HG02981 (cell line): ENCODE measurements around the gene FLVCR1.
"Not testable (repeated sequence)": the region's sequence is repeated elsewhere in the genome, so short reads cannot be mapped to it uniquely, and the experiment has no call there.

Source experiments
- ATAC-seq: cut with Tn5 transposase; IDR thresholded peaks from one replicate; pipeline ENCODE4 v1.9.1; 2021; ENCODE audit warnings: mild to moderate bottlenecking, moderate library complexity; ENCODE audit not compliant: unreplicated experiment

The FLVCR1 gene

DNA sequence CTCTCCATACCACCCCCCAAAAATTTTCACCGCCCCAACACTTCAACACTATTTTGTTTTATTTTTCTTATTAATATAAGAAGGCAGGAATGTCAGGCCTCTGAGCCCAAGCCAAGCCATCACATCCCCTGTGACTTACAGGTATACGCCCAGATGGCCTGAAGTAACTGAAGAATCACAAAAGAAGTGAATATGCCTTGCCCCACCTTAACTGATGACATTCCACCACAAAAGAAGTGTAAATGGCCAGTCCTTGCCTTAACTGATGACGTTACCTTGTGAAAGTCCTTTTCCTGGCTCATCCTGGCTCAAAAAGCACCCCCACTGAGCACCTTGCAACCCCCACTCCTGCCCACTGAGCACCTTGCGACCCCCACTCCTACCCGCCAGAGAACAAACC lies 56.0 kb downstream of the FLVCR1 start:
- ATAC-seq: not testable (repeated sequence)

DNA sequence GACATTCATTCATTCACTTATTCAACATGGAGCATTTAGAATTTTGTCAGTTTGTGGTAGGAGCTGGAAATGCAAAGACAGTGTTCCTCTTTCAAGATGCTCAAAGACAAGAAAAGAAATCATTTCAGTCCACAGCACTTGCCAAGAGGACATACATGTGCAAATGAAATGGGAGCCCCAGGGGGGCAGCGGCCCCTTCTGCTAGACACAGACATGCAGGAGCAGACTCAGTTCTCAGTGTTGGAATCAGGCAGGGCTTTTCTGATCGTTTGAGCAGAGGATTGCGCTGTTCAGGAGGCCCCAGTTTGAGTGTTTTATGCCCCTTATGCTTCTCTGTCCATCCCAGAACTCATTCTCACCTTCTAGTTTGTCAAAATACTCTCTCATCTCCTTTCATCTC lies 56.7 kb downstream of the FLVCR1 start:
- no peak for ATAC-seq

DNA sequence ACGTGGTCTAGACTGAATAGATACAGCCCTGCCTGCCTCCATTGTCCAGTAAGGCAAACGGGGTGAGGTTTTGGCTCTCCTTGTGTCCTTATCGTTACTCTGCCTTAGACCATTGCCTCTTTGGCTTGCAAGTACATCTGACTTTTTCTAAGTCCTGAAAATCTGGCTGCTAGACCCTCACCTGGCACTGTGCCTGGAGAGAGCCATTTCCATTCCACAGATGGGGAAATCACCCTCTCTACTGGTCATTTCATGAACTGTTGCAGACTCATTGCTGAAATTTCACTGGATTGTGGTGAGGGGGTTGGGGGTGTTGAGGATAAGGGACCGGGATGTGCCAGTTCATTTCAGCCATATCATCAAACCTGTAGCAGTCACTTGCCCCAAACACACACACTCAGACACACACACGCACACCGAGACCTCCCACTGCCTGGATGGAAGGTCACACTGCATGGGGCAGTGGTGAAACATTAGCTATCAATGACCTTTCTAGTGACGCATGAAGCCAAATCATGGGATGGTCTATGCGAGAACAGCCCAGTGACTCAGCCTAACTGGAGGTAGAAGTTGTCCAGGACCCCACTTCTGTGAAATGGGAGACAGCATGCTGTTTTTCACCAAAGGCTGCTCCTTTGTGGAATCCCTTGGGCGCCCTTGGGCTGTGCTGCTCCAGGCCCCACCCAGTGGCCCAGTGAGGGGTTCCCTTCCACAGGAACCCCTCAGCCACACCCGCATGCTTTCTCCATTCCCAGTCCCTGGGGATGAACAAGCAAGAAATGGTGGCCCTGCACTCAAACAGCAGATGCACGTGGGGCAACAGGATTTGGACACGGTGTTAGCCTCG lies 57.4 kb downstream of the FLVCR1 start:
- ATAC-seq: no peak

DNA sequence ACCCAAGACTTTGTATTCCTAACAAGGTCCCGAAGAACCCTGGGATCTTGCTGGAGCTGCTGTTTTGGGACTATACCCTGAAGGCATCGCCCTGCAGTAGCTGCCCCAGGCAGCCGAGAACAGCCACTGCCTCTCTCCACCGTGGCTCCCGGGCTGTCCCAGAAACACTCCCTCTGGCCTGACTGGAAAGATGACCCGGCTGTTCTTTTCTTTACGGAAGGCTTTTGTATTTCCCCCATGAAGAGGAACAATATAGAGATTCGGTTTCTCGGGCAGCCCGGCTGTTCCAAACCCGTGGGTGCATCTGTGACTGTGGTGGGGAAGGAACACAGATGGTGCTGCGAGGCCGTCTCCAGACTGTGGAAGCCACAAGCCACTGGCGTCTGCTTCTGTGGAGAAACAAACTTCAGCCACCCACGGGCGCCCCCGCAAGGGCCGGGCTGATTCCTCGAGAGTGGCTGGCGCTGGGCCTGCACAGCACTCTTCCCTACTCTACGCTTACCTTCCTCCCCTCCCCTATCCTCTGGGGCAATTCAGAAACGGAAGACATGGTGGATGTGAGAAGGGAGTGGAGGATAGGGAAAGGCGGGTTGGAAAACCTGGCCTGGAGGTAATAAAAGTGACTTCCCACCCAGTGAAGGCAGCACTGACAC lies 58.5 kb downstream of the FLVCR1 start:
- ATAC-seq: no peak

DNA sequence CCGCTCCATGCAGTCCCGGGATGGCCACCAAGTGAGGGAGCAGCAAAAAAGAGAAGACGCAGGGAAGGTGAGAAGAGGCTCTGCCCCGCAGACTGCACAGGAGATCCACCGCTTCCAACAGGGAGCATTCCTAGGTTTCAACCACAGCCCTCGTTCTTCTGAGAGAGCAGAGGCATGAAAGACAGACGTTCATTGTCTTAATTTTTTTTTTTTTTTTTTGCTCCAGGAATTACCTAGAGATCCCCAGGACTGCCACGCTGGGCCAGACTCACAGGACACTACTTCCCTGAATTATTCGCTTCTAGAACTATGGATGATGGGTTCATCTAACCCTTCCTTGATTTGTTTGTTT lies 59.0 kb downstream of the FLVCR1 start:
- no peak for ATAC-seq

DNA sequence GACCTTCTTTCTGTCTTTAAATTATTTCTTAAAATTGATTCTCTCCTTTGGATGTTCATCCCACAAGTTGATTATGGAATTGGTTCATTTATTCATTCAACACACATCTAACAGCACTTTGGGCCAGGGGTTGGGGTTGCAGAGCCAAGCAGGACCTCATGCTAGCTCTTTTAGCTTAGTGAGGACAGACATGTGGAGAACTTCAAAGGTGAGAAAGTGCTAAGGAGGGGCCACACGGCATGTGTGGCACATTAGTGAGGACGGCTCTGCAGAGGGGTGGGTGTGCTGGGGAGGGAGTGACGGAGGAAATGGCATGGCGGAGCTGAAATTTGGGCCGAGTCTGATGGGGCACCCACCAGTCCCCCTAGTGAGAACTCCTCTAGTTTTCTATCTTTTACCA lies 59.8 kb downstream of the FLVCR1 start:
- ATAC-seq: no peak

DNA sequence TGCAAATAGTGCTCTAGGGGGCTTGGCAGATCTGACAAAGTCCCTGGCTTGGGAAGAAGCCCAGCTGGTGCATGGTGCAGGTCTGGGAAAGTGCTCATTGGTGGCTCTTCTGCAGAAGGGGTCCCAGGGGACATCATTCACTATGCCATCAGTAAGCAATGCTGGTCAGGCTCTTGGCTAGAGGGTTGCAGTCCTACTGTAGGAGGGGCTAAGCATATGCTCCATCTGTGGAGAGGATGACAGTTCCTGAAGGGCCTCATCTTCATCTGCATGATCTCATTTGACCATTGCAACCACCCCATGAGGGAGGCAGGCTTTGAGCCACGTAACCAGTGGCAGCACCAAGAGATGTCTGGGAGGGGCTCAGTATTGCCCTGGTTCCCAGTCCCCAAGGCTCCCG lies 60.7 kb downstream of the FLVCR1 start:
- ATAC-seq: no peak

DNA sequence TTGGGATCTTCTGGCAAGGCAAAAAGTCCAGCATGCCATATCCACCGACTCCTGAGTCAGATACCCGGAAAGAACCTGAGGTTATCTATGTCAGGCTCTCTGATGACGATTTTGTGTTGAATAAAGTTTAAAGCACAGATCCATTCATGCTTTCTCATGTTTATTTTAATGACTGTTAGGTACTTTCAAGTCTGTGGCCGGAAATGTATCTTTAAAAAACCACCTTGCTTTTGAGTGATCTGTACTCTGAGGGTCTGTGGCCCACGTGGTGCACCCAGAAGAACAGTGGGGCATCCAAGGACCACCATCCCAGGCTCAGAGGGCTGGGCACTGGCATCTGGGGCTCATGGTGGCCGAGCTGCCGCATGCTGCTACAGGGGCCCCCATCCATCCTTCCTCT lies 62.2 kb downstream of the FLVCR1 start:
- no peak for ATAC-seq

DNA sequence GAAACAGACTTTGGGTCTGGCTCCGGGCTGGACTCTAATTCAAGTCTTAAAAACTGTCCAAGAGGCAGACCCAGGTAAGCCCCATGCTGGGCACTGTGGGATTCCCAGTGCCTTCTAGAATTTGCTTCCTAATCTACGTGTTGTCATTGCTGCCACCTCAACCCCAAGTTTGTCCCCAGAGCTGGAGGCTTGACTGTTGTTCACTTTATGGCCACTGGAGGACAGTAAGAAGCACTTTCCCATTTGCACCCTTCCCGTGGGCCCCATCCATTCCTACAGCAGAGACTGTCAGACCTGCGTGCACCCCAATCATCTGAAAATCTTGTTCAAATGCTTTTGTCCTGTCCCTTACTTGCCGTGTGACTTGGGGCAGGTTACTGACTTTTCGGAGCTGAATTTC lies 62.8 kb downstream of the FLVCR1 start:
- ATAC-seq: no peak

DNA sequence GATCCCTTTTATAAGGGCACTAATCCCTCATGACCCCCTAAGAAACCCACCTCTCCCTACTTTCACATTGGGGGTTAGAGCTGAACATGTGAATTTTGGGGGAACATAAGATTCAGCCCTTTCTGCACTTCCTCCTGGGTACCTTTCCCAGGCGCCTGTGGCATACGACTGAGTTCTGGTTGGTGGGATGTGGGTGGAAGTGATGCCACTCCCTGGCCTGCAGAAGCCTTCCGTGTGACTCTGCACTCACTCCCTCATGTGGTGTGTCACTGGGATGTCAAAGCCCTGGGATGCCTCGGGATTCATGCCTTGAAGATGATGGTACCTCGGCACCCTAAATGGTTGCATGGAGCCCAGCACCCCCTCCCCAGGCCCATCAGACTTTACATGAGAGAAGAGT lies 63.9 kb downstream of the FLVCR1 start:
- no peak for ATAC-seq

DNA sequence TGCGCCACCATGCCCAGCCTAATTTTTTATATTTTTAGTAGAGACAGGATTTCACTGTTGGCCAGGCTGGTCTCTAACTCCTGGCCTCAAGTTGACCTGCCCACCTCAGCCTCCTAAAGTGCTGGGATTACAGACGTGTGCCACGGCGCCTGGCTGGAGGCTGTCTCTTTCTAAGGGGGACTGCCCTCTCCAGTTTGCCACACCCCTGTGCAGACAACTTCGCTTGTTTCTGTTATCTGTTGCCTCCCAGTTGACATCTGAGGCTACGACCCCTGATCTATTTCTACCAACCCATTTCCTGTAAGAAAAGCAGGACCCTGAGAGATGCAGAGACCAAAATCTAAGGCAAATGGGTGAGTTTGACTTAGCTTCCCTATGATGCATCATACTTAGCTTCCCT lies 68.3 kb downstream of the FLVCR1 start:
- ATAC-seq: no peak

DNA sequence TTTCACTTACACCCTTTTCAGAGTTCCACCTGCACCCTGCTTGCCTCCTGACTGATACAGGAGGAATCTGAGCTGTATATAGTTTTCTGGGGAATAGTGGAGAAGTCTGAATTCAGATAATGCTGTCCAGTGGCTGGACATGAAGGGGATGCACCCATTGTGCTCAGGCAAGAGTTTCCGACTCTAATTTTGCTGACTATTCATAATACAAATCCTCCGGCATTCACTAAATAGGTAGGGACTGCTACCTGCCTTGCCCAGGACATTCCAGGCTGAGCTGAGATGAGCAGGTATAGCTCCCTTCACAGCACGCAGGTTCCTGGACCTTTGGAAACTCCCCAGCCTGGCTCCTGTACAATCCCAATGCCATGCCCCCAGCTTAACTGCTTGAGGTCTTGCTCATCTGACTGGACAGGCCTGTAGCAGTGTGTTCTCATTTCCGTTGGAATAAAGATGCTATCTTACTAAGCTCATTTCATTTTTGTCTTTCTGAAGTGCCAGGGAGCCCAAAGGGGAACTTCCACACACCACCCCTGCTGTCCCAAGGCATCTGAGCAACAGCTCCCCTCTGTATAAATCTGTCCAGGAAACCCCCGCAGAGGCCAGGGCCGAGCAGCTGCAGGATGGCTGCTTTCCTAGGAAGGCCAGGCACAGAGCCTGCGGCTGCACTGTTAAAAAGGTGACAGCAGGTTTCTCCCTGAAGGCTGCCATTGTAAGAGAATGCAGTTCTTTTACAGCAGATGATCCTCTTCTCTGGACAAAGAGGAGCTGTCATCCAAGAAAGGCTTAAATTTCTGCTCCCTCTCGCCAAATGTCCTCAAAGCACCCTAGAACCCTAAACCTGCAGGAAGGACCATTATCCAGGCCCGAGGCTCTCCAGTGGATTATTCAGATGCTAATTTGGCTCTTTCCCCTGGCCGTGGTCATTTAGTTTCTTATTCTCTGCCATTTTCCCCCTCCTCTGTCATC lies 70.5 kb downstream of the FLVCR1 start:
- peak; percentile 72 for ATAC-seq

DNA sequence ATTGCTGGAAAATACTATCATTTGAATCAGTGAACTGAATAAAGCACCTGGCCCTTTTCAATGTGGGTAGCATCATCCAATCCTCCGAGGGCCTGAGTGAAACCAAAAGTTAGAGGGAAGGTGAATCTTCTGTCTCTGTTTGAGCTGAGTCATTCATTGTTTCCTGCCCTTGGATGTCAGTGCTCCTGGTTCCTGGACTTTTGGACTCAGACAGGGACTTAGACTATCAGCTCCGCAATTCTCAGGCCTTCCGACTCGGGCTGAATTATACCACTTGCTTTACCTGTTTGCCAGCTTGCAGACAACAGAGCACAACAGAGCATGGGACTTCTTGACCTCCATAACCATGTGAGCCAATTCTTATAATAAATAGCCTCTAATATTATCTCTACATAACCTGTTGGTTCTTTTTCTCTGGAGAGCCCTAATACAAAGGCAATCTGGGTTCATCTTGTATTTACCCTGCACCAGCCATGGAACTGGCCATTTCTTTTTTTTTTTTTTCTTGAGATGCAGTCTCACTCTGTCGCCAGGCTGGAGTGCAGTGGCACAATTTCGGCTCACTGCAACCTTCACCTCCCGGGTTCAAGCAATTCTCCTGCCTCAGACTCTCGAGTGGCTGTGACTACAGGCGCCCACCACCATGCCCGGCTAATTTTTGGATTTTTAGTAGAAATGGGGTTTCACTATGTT lies 73.1 kb downstream of the FLVCR1 start:
- ATAC-seq: peak; percentile 52

DNA sequence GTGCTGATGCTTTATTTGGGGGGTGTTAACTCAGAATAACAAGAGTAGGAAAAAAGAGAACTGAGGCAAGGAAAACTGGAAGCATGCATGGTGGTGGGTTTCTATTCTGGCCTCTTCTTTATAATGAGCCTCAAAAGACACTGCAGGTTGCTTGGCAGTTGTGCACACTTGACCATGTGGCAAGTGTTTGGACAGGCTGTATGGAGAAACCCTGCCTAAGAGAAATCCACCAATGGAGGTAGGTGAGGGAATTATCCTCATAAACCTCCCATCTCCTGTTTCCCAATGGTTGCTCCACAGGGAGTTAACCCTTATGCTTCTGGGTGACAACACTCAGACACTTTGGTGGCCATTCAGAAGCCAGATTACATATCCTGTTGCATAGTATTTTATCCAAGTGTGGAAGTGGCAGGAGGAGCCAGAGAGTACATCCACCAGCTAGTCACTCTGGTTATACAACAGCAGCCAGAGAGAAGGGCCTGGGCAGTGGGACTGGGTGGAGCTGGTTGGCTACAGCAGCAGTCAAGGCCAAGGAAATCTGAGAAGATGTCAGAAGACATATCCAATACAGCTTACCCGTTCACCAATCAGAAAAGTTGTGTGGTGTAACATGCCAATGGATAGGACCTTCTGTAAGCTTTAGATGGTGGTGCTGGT lies 75.9 kb downstream of the FLVCR1 start:
- ATAC-seq: no peak

DNA sequence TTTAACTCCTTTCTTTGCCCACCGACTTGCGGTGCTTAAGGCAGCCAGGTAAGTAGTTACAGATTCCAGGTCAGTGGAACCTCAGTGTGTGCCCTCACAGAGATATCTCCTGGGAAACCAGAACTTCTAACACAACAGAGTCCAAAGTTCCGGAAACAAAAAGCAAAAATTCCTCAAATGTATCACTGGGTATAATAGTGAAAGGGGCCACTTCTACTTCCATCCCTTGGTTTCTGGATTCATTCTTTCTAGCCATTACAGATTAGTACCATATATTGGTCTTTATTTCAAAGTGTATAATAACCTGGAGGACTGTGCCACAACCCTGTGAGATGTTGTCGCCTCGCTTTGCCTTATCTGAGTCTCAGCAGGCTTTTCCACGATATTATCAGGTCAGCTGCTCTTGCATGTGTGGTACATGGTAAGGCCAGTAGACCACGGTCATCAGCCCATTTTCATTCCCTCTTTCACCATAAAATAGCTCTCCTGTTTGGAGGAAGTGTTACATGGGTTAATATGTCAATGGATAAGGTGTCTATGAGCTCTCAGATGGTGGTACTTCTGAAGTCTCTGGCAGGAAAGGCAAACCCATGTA lies 77.4 kb downstream of the FLVCR1 start:
- ATAC-seq: no peak

DNA sequence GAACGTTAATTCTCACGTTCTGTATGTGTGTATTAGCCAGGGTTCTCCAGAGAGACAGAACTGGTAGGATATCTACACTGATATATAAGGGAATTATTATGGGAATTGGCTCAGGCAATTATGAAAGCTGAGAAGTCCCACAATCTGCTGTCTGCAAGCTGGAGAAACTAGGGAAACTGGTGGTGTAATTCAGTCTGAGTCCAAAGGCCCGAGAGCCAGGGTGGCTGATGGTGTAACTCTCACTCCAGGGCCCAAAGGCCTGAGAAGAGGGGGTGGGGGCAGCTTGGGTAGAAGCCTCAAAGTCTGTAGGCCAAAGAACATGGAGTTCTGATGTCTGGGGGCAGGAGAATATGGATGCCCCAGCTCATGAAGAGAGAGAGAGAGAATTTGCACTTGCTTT lies 79.0 kb downstream of the FLVCR1 start:
- no peak for ATAC-seq

DNA sequence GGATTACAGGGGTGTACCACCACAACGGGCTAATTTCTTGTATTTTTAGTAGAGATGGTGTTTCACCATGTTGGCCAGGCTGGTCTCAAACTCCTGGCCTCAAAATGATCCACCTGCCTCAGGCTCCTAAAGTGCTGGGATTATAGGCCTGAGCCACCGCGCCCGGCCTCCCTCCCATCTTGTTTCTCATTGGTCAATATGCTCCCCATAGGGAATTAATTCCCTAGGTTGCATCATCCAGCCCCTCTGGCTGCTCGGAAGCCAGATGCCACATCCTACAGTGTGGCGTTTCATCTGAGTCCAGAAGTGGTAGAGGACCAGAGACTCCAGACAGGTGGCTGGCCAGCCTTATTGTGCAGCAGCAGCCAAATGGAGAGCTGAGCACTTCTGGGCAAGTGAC lies 80.8 kb downstream of the FLVCR1 start:
- ATAC-seq: no peak

DNA sequence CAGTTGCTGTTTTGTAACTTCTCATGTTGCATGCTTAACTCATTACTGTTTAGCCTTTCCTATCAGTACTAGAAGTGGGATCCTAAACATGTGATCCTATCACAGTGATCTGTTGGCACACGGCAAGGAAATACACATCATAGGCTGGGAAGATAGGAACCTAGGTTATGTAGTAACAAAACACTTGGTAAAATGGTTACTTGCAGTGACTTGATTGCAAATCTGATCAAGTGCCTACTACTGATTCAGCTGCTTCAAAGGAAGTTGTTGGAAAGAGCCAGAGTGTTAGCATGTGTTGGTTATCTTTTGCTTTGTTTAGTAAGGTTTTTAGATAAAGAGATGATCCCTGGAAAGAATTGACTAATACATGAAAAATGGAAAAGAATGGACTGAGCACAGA lies 83.4 kb downstream of the FLVCR1 start:
- ATAC-seq: no peak

DNA sequence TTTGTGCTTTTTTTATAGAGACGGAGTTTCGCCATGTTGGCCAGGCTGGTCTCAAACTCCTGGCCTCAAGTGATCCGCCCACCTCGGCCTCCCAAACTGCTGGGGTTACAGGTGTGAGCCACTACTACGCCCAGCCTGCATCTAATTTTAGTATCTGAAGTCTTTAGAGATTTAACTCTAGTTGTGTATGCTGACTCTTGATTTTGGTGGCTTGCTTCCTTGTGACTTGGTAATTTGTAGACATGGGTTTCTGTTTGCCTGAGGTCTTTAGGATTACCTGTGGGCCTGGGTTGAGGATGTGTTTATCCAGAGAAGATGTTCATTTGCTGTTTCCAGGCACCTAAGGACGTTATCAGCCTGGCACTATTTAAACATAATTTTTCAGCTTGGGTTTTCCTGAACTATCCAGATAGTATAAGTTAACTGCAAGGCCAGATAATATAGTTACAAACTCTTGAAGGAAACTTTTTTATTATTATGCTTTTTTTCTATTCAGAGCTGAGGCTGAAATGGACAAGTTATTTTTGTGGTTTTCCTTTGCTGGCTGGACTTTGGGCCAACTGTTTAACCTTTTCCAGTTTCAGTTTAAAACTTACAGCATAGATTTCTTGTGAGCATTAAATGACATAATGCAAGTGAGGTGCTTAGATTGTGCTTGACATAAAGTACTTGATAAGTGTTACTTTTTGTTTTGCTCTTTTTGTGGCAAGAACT lies 84.8 kb downstream of the FLVCR1 start:
- ATAC-seq: no peak

DNA sequence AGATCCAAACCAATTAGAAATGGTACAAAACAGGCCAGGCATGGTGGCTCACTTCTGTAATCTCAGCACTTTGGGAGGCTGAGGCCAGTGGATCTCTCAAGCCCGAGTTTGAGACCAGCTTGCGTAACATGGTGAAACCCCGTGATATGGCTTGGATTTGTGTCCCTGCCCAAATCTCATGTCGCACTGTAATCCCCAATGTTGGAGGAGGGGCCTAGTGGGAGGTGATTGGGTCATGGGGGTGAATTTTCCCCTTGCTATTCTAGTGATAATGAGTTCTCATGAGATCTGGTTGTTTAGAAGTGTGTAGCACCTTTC lies 85.3 kb downstream of the FLVCR1 start:
- ATAC-seq: no peak
